ENCODE measurements around the gene MINDY4.
A peak's percentile ranks its signal among the peaks of the same experiment; 100 is the strongest.
"Not testable (repeated sequence)": the region's sequence is repeated elsewhere in the genome, so short reads cannot be mapped to it uniquely, and the experiment has no call there.

Gene MINDY4

DNA sequence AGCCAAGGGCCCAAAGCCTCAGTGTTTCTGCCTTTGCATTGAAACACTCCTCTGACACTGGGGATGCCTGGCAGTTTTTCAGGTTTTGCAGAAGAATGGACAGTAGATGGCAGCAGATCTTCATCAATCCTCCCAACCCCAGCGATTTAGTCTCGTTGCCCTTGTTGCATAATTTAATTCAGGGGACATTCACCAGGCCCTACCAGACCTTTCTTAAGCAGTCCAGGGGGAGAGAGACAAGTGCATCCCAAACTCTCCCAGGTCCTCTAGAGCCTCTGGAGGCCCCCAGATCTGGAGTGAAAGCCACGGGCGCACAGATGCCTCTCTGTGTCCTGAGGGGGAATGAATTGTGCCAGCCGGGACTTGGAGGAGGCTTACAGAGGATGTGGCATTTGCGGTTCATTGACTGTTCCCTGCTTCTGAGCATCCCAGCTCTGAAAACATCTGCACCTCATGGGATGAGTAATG, 29.6 kb downstream of the MINDY4 start:
- DNase-seq (ENCODE audit: low read depth in 4 of 4, low spot score in 1 of 4), result peak in 1 of 4 experiments; percentile 1

DNA sequence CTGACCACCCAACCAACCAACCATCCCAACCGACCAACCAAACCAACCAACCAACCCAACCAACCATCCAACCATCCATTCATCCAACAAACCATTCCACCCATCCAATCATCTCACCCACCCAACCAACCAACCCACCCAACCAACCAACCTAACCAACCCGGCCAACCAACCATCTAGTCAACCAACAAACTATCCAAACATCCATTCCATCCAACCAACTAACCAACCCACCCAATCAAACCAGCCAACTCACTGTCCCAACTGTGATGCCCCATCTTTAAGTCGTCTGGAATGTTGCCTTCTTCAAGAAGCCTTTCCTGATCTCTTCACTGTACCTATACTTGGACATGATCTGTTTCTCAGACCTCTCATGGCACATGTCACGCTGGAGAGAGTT, 31.6 kb downstream of the MINDY4 start:
- DNase-seq (ENCODE audit: low read depth in 4 of 4, low spot score in 1 of 4), result no peak

DNA sequence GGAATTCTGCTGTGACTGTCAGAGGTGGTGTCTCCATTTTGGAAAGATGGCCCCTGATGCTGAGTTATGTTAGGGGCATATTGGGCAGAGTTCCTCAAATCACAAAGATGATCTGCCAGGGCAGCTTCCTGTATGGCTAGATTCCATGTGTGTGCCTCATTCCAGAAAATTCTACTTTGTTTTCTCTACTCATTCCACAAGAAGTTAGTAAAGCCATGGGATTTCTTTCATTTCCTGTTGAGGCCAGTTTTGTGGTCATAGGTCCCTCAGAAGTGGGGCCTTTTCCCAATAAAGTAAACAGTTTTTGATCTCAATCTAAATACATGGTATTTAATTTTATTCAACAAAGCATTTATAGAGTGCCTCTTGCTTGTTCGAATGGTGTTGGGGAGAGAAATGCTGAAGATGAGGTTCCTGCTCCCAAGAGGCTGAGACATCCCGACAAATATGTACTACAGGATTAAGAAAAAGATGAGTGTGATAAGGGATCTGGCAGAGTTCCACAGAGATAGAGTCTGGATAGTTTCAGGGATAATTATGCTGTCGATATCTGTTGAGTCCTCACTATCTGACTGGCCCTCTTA, 33.0 kb downstream of the MINDY4 start:
- no peak for DNase-seq (ENCODE audit: low read depth in 4 of 4, low spot score in 1 of 4)

DNA sequence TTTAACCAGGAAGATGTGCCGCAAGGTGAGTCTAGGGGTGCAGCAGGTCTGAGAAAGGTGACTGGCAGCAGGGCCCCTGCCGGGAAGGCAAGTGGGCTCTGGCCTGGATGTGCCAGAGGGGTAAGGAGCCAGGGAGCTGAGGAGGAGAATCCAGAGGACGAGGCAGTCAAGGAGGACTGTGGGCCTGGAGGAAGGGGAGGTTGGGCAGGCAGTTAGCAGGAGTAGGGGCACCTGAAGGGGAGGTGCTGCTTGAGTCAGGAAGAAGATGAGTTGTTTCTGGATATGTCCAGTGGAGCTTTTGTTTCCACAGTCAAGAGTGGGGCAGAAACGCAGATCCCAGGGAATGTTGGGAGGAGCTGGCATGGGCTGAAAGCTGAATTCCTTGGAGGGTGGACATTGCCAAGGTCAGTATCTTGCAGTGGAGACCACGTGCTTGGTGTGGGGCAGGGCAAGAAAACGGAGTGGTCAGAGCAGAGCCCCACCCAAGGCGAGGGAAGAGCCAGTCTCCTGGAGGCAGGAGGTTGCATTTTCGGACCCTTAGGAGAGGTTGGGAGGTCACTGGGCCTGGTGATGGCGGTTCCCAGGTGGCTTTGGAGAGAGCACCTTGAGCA, 34.0 kb downstream of the MINDY4 start:
- no peak for DNase-seq (ENCODE audit: low read depth in 4 of 4, low spot score in 1 of 4)

DNA sequence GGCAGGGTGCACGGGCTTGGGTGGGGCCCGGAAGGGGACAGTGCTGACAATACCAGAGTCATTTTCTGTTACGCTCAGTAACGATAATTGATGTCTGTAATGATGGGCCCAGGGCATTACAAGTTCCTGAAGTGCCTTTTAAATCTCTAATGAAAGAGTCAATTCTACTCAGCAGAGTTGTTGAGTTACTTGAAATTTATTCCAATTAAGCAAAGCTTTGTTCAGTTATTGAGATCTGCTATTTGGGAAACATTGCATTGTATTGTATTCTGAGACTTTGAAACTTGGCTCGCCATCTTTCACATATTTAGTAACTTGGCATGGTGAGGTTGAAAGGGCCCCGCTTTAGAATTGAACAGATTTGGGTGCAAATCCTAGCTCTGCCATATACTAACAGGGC, 34.7 kb downstream of the MINDY4 start:
- DNase-seq (ENCODE audit: low read depth in 4 of 4, low spot score in 1 of 4), result no peak

DNA sequence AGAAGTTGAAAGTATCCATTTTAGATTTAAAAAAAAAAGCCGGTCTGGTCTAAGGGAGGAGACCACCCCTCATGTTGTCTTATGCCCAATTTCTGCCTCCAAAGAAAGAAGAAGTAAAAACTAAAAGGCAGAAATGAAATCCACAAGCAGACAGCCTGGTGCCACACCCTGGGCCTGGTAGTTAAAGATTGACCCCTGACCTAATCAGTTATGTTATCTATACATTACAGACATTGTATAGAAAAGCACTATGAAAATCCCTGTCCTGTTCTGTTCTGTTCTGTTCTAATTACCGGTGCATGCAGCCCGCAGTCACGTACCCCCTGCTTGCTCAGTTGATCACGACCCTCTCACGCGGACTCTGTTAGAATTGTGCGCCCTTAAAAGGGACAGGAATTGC, 36.3 kb downstream of the MINDY4 start:
- DNase-seq (ENCODE audit: low read depth in 4 of 4, low spot score in 1 of 4), result not testable (repeated sequence)

DNA sequence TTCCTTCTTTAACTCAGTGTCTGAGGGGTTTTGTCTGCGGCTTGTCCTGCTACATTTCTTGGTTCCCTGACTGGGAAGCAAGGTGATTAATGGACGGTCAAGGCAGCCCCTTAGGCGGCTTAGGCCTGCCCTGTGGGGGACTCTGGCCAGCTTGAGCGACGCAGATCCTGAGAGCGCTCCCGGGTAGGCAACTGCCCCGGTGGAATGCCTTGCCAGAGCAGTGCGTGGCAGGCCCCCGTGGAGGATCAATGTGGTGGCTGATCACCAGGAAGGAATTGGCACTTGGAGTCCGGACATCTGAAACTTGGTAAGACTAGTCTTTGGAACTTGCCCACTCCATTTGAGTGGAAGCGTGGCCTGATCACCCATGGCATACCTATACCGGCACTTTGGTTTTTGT, 36.7 kb downstream of the MINDY4 start:
- not testable (repeated sequence) for DNase-seq (ENCODE audit: low read depth in 4 of 4, low spot score in 1 of 4)

DNA sequence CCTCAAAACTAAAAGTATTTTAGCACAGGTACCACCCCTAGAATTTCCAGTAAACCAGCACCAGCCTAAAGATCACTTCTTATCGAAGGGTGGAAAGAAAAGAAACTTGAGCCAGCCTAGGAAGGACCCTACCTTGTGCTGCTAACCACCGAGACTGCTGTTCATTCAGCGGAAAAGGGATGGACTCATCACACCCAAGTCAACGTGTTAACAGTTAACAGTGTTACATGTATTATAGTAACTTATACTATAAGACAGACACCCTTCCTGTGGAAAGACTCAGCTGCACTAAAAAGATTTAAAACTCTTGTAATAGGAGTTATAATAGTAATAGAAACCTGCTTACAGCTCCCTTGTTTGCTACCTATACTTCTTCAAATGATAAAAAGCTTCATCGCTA, 39.8 kb downstream of the MINDY4 start:
- no peak for DNase-seq (ENCODE audit: low read depth in 4 of 4, low spot score in 1 of 4)

DNA sequence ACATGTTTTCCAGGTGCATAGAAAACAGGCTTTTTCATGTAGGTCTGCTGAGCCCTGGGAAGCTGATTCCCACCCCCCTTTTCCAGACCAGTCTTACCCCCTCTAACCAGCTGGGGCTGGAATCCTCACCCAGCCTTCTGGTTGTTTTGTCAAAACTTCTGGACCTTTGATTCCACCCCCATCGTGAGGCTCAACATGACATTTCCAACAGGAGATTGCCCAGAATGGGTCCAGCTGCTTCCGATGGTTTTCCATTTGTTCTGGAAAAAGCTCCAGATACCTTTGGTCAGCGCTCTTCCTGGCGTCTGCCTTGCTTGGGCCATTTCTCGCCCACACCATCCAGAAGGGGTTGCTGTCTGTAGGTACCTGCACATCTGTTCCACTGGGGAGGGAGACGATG, 41.5 kb downstream of the MINDY4 start:
- no peak for DNase-seq (ENCODE audit: low read depth in 4 of 4, low spot score in 1 of 4)

DNA sequence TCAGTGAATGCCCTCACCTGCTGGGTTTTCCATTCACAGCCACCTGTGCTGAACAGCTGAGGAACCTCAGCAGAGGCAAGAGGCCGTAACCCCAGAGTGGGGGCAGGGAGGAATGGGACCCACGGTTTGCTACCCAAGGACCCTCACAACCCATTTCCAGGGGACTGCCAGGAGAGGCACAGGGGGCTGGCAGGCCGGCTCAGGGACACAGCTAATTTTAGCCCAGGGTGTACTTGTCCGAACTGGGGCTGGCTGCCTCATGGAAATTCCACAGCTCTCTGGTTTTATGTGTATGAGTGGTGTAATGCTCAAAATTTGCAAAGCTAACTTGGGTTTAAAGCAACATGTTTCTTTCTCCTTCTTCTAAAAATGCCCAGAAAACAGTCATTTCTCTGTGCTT, 42.2 kb downstream of the MINDY4 start:
- DNase-seq (ENCODE audit: low read depth in 4 of 4, low spot score in 1 of 4), result no peak

DNA sequence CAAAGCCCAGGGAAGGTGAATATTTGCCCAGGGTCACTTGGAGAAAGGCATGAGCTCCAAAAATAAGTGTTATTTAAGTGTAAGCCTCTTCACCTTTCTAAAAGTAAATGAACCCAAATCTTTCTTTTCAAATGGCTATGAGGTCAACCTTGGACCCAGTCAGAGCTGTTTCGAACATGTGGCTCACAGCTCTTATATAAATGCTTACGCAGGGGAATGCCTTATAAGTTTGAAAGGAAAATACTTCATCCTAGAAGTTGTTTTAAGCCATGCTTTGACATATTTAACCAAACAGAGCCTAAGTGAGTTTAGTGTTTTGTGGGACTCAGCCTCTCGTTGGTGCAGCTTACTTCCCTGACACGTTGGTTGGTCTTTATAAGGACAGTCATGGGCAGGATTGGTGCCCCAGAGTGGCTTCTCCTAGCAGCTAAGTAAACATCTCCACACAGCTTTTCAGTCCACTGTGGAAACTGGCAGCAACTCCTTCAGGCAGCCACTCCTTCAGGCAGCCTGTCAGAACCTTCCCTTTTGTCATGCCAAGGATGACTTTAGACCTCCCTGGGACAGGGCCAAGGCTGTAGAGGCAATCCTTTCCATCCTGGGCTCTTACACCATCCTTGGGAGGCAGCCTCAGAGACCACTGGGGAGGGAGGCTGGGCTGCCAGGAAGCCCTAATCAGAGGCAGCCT, 43.6 kb downstream of the MINDY4 start:
- no peak for DNase-seq (ENCODE audit: low read depth in 4 of 4, low spot score in 1 of 4)

DNA sequence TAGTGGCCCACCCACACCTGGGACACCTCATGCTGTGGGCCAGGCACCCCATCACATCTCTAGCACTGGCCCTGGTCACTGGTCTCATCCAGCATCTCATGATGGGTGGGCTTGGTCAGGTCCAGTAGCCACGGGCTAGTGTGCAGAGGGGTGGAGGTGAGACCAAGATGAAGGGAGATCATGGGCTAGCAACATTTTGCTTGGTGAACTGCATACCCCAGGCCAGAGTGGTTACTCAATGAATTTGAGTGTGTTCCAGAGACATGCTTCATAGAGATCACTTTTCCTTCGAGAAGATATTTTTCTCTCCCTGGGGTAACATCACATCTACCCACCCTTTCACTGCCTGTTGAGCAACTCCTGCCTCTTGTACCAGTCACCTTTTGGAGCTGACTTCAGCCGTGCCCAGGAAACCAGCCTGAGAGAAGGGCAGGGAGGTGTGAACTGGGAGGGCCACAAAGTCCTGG, 44.2 kb downstream of the MINDY4 start:
- no peak for DNase-seq (ENCODE audit: low read depth in 4 of 4, low spot score in 1 of 4)

DNA sequence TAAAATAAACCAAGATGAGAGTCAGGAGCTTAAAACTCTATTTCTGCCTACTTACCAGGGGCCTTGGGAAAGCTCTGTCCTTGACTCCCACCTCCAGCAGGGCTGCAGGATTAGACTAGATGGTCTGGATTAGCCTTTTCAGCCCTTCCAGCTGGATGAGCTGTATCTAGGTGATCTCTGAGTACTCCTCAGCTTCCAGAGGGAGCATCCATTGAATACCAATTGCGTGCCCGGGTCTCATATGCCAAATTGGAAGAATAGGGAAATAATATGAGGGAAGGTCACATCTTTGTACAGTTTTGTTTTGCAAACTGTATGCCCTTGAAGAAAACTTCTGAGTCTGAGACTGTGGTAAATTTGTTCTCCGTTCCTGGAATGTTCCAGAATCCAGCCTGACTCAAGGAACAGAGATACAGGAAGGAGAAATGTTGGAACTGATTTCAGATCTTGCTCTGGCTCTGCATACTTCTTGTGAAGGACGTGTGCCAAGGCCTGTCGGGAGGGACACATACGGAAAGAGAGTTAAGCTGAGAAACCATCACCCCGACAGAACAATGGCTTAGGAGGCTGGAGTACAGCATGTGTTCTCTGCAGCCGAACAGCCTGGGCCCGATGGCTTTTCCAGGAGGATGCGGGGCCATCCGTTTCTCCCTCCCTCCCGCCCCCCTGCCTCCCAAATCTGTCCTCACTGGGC, 44.9 kb downstream of the MINDY4 start:
- no peak for DNase-seq (ENCODE audit: low read depth in 4 of 4, low spot score in 1 of 4)

DNA sequence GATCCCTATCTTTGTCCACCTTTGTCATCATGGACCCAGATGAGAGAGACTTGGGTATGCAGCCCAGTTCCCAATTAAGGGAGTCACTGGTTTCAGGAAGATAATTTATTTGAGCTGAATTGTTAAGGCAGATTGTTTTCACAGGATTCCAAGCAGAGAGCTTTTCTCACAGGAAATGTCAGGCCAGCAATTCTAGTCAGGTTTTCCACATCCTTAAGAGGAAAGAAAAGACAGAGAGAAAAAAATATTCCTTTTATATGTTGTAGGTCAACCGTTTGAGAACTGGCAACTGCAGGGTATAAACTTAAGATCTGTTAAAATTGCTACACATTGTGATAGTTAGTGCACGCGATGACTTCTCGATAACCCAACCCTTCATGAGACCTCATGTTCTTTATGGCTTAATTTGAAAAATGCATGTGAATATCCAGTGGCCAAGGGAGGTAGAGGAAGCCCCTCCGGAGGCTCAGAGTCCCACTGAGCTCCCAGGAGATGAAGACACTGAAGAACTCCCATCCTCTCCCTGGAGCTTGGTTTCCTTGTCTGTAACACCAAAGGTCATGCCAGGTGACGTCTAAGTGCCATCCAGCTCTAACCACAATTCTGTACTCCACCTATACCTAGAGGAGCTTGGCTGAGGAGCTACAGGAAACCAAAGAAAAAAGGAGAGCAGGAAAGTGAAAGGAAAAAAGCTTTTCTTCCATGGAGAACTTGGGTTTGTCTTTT, 45.6 kb downstream of the MINDY4 start:
- no peak for DNase-seq (ENCODE audit: low read depth in 4 of 4, low spot score in 1 of 4)

DNA sequence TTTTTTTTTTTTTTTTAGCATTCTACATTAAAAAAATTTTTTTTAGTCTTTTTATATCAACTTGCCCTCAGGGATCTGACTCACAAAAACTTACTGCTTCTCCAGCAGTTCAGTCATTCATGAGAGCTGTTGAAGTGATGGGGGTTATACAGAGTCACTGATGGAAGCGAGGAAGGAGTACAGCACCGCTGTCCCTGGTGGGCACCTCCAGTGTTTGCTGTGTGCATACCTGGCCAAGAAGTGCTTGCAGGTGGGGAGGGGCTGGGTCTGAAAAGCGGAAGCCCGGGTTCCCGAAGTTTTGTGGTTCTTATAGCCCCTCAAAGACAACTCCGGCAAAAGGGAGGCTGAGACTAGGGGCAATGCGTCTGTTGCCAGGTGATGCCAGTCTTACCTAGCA, 46.2 kb downstream of the MINDY4 start:
- no peak for DNase-seq (ENCODE audit: low read depth in 4 of 4, low spot score in 1 of 4)

DNA sequence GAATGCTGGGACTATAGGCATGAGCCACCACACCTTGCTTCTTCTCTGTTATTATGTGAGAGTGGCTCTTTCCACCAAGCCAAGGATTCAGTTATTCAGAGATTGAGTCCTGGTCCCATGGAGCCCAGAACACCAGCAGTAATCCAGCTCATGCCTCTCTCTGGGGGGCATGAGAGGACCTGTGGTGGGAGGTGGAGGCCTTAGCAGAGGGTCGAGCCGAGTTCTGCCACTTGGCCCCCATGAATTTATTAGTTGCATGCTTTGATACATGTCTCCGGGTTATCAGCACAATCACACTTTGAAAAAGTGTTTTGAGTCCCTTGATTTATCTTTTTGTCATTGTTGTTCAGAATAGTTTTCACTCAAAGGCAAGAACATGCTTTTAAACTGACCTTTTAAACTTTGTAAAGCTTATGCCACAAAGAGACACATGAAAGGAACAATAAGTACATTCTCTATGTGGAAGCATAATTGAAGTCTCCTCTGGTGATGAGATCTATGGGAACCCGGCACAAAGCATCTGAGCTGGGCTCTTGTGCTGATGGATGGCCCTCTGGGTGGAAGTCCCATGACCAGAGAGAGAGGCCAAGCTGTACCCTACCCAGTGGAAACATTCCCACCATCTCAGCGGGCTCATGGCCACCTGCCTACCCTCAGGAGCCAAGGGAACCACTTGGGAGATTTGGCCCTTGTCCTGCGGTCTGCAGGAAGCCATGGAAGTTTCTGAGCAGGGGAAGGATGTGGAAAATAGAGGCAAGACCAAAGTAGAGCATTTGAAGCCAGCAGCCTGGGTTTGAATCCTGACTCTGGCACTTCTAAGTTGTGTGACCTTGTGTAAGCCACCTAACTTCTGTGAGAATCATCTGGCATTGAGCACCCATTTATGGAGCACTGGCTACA, 53.9 kb downstream of the MINDY4 start:
- DNase-seq (ENCODE audit: low read depth in 4 of 4, low spot score in 1 of 4), result no peak

DNA sequence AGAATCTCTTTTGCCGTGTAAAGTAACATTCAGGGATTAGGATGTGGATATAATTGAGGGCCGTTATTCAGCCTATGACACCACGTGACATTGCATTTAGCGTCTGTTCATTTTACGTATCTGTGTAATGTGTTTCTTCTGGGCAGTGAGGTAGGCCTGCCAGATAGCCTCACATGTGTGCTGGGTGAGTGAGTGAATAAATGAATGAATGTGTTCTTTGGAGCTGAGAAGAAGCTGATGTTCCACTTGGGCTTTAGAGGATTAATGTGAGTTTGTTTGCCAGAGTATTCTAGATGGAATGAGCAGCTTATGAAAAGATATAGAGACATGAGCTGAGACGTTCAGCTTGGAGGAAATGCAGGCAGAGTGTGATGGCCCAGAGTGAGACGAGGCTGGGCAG, 55.0 kb downstream of the MINDY4 start:
- no peak for DNase-seq (ENCODE audit: low read depth in 4 of 4, low spot score in 1 of 4)

DNA sequence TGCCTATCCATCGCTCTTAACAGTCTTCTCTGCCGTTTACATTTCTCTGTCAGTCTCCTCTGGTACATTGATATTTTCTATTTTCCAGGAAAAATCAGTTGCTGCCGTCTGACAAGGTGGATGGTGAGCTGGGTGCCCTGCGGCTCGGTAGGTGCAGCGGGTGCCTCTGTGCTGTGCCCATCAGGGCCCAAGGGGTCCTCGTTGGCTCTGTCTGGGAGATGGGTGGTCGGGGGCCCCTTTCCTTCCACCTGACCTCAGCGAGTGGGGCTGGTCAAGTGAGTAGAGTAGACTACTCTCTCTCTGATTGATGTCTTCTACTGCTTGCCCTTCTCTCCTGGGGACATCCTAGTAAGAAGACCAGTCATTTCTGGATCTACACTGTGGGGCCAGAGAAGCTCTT, 57.4 kb downstream of the MINDY4 start:
- no peak for DNase-seq (ENCODE audit: low read depth in 4 of 4, low spot score in 1 of 4)

DNA sequence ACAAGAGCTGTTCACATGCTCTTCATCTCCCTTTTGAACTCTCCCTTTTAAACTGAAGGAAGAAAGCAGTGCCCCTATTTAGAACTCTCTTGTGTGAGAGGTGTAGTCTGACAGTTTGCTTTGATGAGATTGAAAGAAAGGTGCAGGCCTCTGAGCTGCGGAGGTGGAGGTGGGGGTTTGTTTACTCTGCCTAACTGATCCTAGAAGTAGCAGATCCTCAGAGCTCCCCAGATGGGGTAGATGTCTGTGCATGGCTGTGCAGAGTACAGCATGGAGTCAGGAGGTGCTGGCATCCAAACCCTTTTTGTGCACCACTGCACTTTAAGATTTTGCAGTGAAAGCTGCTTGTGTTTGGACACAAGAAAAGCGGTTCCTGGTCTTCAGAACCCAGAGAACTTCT, 58.3 kb downstream of the MINDY4 start:
- no peak for DNase-seq (ENCODE audit: low read depth in 4 of 4, low spot score in 1 of 4)

DNA sequence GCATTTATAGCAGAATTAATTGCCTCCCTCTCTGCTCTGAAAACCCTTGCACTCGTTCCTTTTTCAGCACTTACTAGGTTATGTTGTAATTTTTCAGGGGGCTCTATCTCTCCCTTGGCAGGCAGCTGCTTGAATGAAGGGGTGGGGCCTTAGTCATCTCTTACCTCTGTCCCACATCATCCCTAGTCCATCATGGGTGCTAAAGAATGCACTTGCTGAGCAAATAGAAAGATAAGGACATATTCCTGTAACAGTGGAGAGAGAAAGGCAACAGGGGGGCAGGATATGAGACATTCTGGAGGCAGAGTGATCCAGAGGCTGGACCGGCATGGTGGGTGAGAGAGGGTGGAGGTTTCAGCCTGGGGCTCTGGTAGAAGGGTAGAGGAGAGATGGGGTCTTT, 60.0 kb downstream of the MINDY4 start:
- no peak for DNase-seq (ENCODE audit: low read depth in 4 of 4, low spot score in 1 of 4)

Measured in stimulated activated CD4-positive, alpha-beta T cell treated with anti-CD3 and anti-CD28 coated beads, Interleukin-1b, Interleukin-23, amount 100 ng/mL, for 24 hours (primary cell).